HG02571 (cell line): ENCODE data around the gene IGDCC3.

Source experiments
- ATAC-seq: cut with Tn5 transposase; IDR thresholded peaks from one replicate; pipeline ENCODE4 v1.9.1; 2021; ENCODE audit warnings: mild to moderate bottlenecking, moderate library complexity; ENCODE audit not compliant: unreplicated experiment

IGDCC3 gene

DNA sequence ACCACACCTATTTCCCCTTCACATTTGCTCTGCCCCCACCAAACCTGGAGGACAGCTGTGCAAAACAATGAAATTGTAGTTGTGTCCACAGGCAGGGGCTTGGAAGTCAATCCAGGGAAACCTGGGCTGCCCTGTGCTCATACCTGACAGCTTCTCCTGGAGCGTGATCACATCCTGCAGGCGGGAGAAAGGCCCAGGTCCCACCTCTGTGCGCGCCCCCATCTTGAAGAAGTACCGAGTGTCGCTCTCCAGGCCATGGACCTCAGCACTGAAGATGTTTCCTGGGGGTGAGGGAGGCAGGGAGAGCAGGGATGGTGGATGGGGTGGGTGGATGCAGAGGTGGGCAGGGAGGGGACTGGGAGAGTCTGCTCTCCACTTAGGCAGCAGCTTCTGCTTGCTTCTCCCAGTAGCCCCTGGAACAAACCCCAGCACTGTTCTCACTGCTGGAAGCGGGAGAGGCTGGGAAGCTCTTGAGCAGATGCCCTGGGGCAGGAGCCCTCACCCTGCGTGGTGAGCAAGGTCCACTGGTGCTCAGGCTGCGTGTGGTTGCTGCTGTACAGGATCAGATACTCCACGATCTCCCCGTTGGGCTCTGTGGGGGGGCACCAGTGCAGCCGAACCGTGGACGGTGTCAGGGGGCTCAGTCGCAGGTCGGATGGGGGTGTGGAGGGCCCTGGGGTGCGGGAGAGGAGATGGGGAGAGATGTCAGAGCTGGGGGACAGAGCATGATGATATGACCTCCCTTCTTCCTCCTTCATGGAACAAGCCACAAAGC, 10.7 kb upstream of the IGDCC3 start:
- no peak for ATAC-seq

DNA sequence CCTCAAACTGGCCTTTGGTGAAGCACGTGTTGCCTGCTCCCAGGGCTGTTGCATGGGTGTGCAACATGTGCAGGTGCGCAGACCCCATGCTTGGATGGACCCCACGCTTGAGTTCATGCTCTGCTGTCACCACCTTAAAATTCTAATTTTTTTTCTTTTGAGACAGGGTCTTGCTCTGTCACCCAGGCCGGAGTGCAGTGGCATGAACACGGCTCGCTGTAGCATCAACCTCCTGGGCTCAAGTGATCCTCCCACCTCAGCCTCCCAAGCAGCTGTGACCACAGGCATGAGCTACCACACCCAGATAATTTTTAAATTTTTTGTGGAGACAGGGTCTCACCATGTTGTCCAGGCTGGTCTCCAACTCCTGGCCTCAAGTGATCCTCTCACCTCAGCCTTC, 9.1 kb upstream of the IGDCC3 start:
- no peak for ATAC-seq

DNA sequence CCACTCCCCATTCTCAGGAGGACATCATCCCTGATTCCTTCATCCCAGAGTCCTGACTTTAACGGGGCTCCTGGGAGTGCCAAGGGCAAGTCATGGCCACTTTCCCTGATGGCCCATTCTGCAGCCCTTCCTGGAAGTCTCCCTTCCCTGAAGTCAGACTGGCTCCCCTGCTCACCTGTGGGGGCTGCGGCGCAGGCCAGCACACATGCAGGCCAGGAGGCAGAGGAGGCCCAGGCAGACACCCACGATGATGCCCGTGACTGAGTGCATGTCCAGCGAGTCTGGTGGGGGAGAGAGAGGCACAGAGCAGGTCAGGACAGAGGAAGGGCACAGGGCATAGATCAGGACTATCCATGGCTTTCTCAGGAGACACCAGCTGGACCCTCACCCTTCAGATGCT, 8.6 kb upstream of the IGDCC3 start:
- no peak for ATAC-seq

DNA sequence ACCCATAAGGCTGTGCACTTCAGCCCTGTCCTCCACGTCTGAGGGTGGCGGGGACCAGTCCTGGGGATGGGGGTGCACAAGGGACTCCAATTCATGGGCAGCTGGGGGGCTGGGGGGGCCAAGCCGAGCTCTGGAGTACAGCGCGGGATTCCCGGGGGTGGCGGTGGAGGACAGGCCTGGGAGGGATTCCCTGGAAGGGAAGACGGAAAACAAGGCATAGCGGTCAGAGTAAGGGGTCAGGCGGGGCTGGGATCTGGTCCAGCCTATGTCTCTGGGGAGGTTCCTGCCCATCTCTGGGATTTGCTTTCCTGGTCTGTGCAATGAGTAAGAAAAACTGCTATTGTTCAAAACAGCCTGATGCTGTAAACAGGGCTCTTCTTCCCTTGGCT, 8.1 kb upstream of the IGDCC3 start:
- no peak for ATAC-seq

DNA sequence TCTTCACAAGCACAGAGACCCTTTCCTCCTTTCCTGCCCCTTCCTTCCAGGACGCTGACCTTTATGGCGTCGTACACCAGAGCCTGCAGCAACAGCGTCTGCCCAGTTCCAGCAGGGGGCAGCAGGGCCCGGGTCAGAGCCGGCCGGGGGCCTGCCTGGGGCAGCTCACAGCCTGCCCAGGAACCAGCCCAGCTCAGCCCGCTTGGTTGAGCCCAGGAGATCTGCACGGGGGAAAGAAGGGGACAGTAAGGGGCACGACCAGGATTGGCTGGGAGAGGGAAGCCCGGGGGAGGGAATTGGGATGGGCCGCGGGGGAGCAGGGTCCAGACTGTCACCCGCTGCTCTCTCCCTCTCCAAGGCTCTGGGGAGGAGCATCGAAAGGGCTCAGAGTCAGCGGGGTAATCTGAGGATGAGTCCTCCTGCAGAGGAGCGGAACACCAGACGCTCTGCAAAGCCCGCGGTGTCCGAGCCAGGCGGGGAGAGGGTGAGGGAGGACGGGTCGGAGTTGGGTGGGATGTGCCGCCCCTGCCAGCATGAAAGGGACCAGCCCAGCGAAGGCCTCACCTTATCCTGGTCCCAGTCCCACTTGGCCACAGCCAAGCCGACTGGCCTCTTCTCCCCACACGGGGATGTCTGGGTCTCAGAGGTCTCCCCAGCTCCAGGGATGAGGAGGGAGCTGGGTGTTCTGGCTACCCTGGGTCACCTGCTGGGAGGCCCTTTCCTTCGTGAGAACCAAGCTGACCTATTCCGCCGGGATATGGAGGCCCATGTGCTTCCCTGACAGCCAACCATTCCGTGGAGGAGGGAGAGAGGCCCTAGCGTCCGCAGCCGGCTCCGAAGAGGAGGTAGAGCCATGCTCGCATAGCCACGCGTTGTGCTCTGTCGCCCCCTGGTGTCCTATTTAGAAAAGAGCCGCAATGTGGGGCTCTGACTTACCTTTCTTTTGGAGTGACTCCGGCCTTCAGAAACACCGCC, 7.4 kb upstream of the IGDCC3 start:
- peak; percentile 54 for ATAC-seq

DNA sequence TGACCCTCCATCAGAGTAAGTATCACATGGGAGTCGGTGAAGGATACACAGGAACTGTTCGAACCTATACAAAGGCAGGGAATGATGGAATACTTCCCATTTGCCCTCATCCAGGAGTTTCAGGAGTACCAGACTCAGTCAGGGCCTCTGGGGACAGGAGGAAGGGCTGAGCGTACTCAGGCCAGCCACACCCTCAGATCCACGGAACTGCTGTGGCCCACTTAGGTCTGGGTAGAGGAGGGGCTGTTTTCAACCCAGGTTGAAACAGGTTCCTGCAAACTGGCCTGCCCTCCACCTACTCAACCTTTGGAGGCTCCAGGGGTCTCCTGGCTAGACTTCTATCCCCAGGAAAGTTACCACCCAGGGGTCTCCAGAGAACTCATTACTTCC, 6.7 kb upstream of the IGDCC3 start:
- no peak for ATAC-seq

DNA sequence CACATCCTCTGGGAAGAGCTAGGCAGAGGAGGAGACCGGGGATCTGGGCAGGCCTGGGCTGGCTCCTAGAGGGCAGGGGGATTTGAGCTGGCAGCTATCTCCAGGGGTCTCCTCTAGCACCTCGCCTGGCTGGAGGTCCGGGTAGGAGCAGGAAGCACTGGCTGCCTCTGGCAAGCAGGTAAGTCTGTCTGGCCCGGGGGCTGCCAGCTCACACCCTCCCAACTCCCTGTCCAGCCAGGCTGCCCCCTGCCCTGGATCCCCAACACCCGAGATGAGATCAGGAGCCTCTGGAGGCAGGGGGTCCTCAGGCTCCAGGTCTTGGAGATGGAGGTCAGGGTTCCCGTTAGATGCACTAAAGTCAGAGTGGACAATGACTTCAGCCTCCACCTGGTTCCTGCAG, 6.2 kb upstream of the IGDCC3 start:
- no peak for ATAC-seq

DNA sequence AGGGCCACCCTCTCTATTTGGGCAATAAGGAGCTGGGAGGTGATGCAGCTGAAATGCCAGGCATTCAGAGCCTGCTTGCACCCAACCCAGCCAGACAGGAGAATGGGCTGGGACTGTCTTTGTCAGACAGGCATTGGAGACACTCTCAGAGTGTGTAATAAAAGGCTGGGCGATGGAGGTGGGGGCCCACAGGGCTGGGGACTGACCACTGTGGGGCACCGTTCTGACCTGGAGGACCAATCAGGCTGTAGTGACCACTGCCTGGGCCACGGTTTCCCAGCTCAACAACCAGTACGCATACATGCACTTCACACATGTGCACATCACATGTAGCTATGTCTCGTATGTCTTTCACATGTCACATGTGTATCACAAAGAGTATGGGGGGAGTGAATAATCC, 5.7 kb upstream of the IGDCC3 start:
- ATAC-seq: no peak

DNA sequence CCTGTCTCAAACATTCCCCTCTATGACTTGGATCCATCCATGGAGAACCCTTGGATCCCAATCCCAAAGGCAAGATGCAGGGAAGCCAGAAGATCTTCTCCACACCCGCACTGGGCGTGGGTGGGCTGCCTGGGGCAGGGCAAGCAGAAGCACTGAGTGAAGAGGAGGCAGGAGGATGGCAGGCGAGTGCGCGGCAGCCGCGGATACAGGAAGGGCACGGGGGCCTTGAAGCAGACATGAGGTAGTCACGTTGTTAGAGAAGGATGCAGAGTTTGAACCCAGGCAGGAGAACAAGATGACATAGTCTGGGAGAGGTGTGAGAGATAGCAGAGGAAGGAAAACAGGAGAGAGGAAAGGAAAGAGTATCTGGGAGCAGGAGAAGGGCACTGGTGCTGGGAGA, 5.1 kb upstream of the IGDCC3 start:
- no peak for ATAC-seq

DNA sequence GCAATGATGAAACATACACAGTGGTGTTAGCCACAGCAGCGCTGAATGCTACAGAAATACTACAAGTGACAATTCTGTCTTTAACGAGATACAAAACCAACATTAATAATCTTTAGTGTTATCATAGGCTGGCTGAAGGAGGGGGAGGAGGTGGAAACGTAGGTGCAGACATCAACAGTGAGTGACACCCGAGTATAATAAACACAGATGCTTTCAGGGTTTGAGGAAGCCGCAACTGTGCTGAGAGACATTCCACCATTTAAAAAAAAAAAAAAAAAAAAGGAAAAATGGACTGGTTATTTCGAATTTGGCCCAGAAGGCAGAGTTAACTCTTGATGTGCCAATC, 4.3 kb upstream of the IGDCC3 start:
- no peak for ATAC-seq

DNA sequence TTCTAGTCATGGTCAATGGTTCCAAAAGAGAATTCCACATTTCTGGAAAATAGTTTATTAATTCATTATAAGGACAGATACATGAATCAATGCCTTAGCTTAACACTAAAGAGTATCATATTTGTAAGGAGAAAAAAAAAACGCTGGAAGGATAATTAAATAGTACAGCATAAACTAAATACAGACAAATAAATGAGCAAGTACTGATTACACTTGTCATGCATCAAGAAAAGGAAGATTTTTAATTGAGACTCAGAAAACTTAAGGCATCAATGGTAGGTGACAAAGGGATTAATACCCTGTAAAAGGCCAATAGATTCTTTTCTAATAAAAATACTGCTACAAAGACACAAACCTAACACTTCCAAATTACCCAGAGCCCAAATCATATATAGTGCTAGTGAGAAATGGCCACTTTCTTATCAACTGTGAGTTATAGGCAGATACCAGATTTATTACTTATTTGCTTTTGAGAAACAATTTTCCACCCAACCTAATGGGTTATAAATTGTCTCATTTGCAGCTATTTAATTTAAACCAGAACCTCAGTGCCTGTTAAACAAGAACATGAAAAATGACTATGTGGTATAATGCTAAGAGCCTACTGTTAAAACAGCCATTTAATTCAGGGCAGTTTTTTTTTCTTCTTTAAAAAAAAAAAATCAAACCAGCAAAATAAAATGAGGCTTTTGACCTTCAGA, 3.8 kb upstream of the IGDCC3 start:
- ATAC-seq: no peak

DNA sequence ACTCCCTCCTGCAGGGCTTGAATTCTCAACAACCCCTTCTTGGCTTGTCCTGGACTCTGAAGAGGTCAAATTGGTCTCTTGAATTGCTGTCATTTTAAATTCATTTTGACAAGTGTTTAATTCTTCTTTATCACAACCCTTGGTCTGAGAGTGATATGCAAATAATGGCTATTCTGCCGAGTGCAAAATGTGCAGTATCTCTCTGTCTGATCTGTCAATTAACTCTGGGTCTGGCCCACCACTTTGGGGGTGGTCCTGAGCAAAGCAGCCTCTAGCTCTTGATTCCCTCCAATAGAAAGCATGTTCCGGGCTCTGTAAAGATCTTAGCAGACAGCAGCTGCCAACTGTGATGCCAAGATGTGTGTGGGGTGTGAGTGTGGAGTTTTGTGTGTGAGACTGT, 2.2 kb upstream of the IGDCC3 start:
- no peak for ATAC-seq

DNA sequence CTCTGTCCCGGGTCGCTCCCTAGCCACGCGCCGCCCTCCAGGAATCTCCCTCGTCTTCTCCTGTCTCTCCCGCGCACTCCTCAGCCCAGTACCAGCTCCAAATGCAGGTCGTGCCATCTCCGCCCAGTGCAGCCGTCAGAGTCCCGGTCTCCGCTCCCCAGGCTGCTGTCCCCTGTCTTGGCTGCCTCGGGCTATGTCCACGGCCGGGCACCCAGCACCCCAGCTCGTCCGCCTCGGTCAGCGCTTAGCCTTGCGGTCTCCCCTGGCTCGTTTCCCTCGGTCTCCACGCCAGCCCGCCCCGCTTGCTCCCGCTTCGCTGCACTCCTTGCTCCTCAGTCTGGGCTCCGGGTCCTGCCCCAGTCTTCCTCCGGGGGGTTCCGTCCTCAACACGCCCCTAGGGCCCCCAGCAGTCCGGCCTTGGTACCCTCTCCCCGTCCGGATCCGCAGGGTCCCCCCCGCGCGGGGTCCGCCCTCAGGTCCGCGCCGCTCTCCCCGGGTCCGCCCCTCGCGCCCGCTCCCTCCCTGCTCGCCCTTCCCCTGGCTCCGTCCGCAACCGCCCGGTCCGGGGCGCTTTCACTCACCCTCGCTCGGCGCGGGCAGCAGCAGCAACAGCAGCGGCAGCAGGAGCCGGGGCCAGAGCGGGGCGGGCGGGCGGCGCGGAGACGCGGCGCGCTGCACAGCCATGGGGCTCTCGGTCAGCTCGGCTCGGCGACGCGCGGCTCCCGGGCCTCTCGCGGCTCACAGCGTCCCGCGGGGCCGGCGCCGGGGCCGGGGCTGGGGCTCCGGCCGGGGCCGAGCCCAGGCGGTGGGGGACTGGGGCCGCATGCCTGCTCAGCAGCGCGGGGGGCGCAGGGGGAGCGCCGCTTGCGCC, 462 bp downstream of the IGDCC3 start:
- no peak for ATAC-seq

DNA sequence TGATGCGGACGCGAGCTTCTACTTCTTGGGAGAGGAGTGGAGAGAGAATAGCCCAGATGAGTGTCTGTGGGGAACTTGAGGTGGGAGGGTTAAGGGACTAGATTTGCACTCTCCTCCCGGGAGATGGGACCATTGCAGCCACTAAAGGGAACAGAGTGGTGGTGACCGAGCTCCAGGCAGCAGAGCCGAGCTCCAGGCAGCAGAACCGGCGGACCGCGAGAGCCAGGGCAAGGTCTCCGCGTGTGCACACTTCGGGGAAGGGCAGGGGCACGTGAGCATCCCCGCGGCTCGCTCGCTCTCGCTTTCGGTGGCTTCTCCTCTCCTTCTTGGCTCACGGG, 1.1 kb downstream of the IGDCC3 start:
- no peak for ATAC-seq

DNA sequence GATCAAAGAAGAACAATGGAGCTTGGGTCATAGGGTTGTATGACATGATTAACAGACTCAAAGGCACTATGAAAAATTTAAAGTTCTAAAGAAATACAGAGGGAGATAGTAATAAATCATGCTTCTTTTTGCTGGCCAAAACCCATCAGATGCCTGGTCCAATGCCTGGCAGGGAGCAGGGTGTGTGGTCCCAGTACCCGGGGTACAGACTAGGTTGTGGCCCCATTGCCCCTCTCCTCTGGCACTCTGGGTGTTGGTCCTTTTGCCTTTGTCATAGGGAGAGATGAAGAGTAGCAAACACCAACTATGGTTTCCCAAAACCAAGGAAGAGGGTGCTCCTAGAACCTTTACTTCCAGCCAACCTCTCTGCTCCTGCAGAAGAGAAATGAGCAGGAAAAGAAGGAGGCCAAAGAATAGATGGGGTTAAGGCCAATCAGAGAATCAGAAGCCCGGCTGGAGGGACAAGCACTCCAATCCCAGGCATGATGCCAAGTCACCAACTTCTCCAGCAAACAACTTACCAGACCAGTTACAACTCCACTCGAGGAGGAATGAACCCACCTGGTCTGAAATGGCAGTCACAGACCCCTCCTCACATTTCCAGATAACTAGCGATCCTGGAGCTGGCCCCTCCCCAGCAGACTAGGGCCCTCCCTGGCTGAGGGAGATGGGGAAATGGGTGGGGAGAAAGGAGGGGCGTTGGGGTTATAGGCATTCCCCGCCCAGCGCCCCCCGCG, 1.8 kb downstream of the IGDCC3 start:
- ATAC-seq: no peak

DNA sequence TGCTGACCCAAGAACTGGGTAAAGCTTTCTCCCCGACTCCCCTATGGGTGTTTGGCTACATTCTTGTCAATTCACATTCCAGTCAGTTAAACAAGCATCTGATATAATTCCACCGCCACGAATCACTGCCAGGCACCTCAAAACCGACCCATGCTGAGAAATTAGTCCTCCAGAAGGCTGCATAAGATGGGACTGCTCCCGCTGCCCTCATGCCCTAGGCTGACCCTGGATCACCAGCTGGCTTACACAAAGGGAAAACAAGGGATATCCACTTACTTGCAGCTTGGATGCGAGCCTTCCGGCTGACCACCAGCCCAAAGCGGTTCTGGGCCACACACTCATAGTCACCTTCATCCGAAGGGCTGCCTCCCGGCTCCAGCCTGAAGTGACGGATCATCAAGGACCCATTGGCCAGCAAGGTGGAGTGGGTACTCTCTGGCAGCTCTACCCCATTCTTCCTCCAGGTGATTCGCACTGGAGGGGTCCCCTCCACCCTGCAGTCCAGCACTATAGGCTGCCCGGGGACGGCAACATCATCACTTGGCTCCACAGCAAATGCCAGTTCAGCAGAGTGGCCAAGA, 2.9 kb downstream of the IGDCC3 start:
- ATAC-seq: no peak

DNA sequence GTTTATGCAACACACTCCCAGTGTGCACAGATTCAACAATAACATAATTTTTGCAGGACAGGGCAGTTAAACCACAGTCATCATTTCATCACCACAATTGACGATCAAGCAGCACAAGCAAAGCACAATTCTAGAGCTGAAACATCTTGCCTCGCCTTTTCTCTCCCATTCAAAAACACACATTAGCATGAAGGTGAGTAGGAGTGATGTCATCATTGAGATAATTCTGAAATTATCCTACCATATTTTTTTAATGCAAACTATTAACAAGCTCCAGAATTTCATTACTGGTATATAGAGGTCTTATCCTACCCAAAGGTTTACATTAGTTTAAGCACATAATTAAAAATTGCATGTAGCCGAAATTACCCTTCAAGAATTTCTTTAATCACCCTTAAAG, 3.5 kb downstream of the IGDCC3 start:
- ATAC-seq: no peak

DNA sequence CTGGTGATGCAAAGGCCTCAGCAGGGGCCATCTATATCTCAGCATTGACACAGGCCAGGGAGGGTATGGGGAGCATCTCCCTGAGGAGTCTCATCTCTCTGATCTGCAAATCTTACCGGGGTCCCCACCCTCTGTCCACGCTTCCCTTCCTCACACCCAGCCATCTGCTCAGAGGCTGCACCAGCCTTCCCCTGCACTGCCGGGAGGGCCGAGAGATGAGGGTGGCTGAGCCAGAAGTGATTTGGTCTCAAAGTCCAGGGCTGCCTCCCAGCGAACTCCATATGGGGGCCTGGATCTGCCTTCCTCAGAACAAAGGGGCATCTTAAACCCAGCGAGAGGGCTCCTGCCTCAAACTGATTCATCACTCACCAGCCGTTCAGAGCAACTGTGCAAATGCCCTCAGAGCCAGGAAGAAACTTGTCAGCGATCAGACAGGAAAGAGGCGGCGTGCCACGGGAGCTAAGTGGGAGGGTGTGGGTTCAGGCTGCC, 4.6 kb downstream of the IGDCC3 start:
- no peak for ATAC-seq

DNA sequence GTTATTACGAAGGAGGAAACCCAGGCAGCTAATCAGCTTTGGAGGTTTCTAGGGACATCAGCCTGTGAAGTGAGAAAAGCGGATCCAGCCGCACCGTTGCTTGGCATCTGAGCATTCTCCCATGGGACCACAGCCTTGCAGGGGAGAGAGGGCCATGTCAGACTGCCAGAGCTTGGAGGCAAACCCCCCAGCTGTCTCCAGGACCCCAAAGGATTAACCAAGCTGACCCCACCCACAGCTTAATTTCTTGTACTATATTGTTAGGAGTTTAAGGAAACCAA, 5.1 kb downstream of the IGDCC3 start:
- no peak for ATAC-seq
